ENCODE data around the gene CLDN7. TPM values are rescaled to one million over a fixed set of nuclear protein-coding genes. Genes with fewer than 3 reads are reported as not detected.

CLDN7 gene
- total and polyA plus RNA-seq, 5 experiments from 2014 or later, result 4.2 to 8.6 (median 7.1) TPM

DNA sequence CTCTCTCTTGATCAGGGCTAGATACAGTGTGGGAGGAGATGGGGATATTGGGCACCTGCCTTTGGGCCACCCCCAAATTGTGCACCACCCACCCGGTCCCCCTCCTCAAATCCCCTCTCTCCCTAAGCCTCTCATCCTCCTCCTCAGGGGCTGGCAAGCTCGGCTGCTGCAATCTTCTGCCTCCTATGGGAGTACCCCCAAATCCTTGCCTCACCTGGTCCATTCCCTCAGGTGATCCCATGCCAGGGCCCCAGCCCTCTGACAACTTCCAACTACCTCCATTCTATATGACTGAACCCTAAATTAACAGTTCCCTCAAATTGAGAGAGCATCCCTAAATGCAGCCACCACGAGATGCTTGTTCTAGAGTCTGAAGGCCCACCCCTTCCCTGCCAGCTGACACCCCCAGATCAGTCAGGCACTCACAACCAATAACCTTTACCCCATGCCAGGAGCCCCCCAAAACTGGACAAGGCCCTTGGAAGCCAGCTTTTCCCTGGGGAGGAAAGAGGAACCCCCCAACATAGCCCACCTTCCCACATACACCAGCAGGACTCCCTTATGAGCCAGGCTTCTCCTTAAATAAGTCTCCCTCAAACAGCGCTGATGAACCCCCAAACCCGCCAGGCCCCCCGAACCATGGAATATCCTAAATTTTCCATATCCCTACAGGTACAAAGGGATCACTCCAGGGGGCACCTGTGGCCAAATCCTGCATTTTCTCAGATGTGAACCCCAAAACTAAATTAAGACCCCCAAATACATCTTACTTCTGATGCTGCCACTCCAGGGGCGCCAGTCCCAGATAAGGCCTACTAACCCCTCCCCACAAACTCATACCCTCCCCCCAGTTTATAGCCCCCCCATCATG, 45.8 kb downstream of the CLDN7 start:
- DNase-seq, result peak in 1 of 10 donors; percentile 53
- H3K36me3 Mint-ChIP-seq, result no peaks in the 10 kb centered on the region
- ATAC-seq, result no peak
- peaks cover 0 to 2% (median 0%) of the 10 kb centered on the region in 5 donors for H3K27me3 Mint-ChIP-seq
- H3K27ac Mint-ChIP-seq, result peak overlapping the region; percentile 49 to 100 (median 96)
- H3K4me3 Mint-ChIP-seq, result peak overlapping the region; percentile 40 to 94 (median 72)
- POLR2A ChIA-PET, result interaction anchor here (3.3 to 14.0 kb wide), 2 partner anchors 12 to 20 kb away, joined by 20 to 371 read pairs; partner anchors contain the start of genes DVL2, GABARAP and PHF23
- H3K4me1 Mint-ChIP-seq, result peaks cover 51 to 81% (median 78%) of the 10 kb centered on the region in 4 donors
- H3K9me3 Mint-ChIP-seq, result no peaks in the 10 kb centered on the region

- DNase-seq (peak in 2 of 10 donors; percentile 19 to 65), ATAC-seq (no peak)
- no peaks in the 10 kb centered on the region for H3K36me3 Mint-ChIP-seq
- POLR2A ChIA-PET, result interaction anchor here (1.7 to 14.0 kb wide), 3 partner anchors 11 to 180 kb away, joined by 6 to 371 read pairs (median 20); partner anchors contain the start of genes DVL2, GABARAP, PHF23 and SLC16A13
- H3K9me3 Mint-ChIP-seq, result no peaks in the 10 kb centered on the region
- peak overlapping the region; percentile 87 to 100 (median 99) for H3K27ac Mint-ChIP-seq
- H3K27me3 Mint-ChIP-seq, result peaks cover 0 to 2% (median 0%) of the 10 kb centered on the region in 5 donors
- peaks cover 46 to 73% (median 71%) of the 10 kb centered on the region in 4 donors for H3K4me1 Mint-ChIP-seq
- peak overlapping the region; percentile 26 to 98 (median 88) for H3K4me3 Mint-ChIP-seq
Measured at GRCh38 chr17:7215652-7216180, 46.6 kb downstream of the CLDN7 start.

- H3K4me1 Mint-ChIP-seq, result peaks cover 43 to 68% (median 66%) of the 10 kb centered on the region in 4 donors
- peaks cover 0 to under 1% (median 0%) of the 10 kb centered on the region in 3 donors for H3K36me3 Mint-ChIP-seq
- ATAC-seq (no peak), DNase-seq (peak in 1 of 10 donors; percentile 65)
- no peaks in the 10 kb centered on the region for H3K9me3 Mint-ChIP-seq
- H3K4me3 Mint-ChIP-seq, result peak overlapping the region; percentile 85 to 98 (median 93)
- peaks cover 0 to 2% (median 0%) of the 10 kb centered on the region in 5 donors for H3K27me3 Mint-ChIP-seq
- H3K27ac Mint-ChIP-seq, result peak overlapping the region; percentile 95 to 100 (median 99)
- POLR2A ChIA-PET, result interaction anchor here (1.0 to 14.0 kb wide), 7 partner anchors 10 to 264 kb away, joined by 3 to 371 read pairs (median 5); partner anchors contain the start of genes CTDNEP1, DVL2, ELP5 and GABARAP
Measured at GRCh38 chr17:7215136-7215638, 47.1 kb downstream of the CLDN7 start.

GRCh38 chr17:7214300-7215135, 47.8 kb downstream of the CLDN7 start:
- Mint-ChIP-seq H3K4me3 (peak overlapping the region; percentile 85 to 98 (median 93)), H3K36me3 (peaks cover 0 to 2% (median 0%) of the 10 kb centered on the region in 3 donors), H3K4me1 (peaks cover 43 to 66% (median 63%) of the 10 kb centered on the region in 4 donors), H3K27ac (peak overlapping the region; percentile 95 to 100 (median 99)), H3K9me3 (no peaks in the 10 kb centered on the region), H3K27me3 (peaks cover 0 to 2% (median 0%) of the 10 kb centered on the region in 5 donors)
- DNase-seq, result peak; percentile 97 to 99 (median 99)
- POLR2A ChIA-PET, result interaction anchor here (0.7 to 14.0 kb wide), 9 partner anchors 10 to 472 kb away, joined by 3 to 371 read pairs (median 4); partner anchors contain the start of genes CTDNEP1, DVL2, ELP5 and GABARAP
- peak; percentile 74 to 78 for ATAC-seq

DNA sequence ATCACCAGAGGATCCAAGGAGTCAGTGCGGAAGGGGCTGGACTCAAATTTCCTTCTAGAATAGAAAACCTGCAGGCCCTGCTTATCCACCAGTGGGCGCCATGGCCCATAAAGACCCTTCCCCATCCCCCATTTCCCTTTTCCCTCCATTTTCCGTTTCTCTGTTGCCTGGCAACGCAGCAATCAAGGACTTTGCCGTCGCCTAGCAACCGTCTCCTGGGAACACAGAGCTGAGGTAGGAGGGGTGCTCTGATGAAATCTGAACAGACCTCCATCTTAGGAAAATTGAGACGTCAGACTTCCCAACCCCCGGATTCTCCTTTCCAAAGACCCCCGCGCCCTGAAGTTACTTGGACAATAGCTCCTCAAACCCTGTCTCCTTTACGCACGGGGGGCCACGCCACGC, 48.4 kb downstream of the CLDN7 start:
- peak; percentile 3 to 13 for ATAC-seq
- Mint-ChIP-seq H3K27me3 (peaks cover 0 to 2% (median 0%) of the 10 kb centered on the region in 5 donors), H3K4me3 (peak overlapping the region; percentile 85 to 98 (median 93)), H3K36me3 (peaks cover 0 to 2% (median 0%) of the 10 kb centered on the region in 3 donors), H3K4me1 (peaks cover 39 to 60% (median 57%) of the 10 kb centered on the region in 4 donors), H3K27ac (peak overlapping the region; percentile 95 to 100 (median 99)), H3K9me3 (no peaks in the 10 kb centered on the region)
- DNase-seq, result peak in 5 of 10 donors; percentile 55 to 86 (median 81)
- POLR2A ChIA-PET, result interaction anchor here (0.7 to 14.0 kb wide), 9 partner anchors 9 to 473 kb away, joined by 3 to 371 read pairs (median 4); partner anchors contain the start of genes CTDNEP1, DVL2, ELP5 and GABARAP

DNA sequence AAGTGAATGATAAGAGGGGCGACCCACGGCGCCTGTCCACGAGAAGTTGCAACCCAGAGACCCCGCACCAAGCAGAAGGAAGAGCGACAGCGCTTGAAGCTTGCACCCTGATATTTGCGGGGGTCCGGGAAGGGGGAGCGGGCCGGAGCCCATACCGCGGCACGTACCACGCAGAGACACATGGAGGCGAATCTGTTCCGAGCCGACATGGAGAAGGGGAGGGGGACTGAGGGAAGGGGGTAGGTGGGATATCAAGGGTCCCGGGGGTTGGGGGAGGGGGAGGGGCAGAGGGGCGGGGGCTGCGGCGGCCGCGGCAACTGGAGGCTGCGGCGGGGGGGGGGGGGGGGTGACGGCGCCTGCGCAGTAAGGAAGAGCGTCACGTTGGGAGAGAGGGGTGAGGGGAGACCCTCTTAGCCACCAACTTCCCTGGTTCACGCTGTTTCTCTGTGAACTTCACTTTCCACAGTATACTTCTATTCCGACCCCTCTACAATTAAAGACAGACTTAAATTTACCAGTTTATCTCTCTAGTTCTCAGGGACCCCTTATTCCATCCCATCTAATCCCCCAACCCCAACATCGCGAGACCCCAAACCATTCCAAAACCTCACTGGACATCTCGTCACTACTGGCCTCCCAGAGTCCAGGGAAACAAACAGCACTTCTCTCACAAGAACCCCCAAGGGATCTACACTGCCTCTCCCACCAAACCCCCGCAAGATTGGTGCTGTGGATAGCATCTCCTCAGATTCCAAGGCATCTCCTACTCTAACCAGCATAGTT, 50.6 kb downstream of the CLDN7 start:
- peaks cover 0 to 2% (median 0%) of the 10 kb centered on the region in 5 donors for H3K27me3 Mint-ChIP-seq
- ATAC-seq (no peak), DNase-seq (no peak)
- H3K36me3 Mint-ChIP-seq, result peaks cover 0 to 2% (median 0%) of the 10 kb centered on the region in 3 donors
- H3K27ac Mint-ChIP-seq, result peak overlapping the region in 6 of 10 donors; percentile 11 to 91 (median 26)
- H3K4me3 Mint-ChIP-seq, result peak overlapping the region in 2 of 10 donors; percentile 6 to 12
- POLR2A ChIA-PET, result no interaction called here
- H3K9me3 Mint-ChIP-seq, result no peaks in the 10 kb centered on the region
- peaks cover 36 to 46% (median 43%) of the 10 kb centered on the region in 4 donors for H3K4me1 Mint-ChIP-seq

Small RNAs within 50 kb of the gene (microRNA-seq; reads per million reads assigned to microRNA genes)
- gene MIR324 (ENCODE audit: borderline microRNAs expressed), result 735 reads per million, percentile 82 among the genes with 10 or more reads in this experiment

Other genes starting within 250 kb of the CLDN7 start
Only the 30 nearest of the 35 such genes appear.
- gene SLC16A11, start 218.4 kb downstream of the CLDN7 start, total RNA-seq, result 1 to 10 TPM; 2.8 to 3.5 TPM
- 1 to 10 TPM; 2.0 to 2.2 (median 2.0) TPM for gene SLC16A11, start 218.4 kb downstream of the CLDN7 start, polyA plus RNA-seq
- gene CLEC10A, start 182.2 kb downstream of the CLDN7 start, total RNA-seq, result under 1 TPM; 0.49 to 0.93 TPM
- gene CLEC10A, start 182.2 kb downstream of the CLDN7 start, polyA plus RNA-seq, result under 1 TPM in 1 of 3 donors, not detected in 2; 0.13 TPM
- gene ASGR2, start 147.7 kb downstream of the CLDN7 start, total RNA-seq, result not detected
- not detected for gene ASGR2, start 147.7 kb downstream of the CLDN7 start, polyA plus RNA-seq
- gene ASGR1, start 83.1 kb downstream of the CLDN7 start, total RNA-seq, result under 1 TPM; 0.58 to 0.68 TPM
- gene ASGR1, start 83.1 kb downstream of the CLDN7 start, polyA plus RNA-seq, result under 1 TPM in 1 of 3 donors, not detected in 2; 0.23 TPM
- gene DLG4, start 42.6 kb downstream of the CLDN7 start, total RNA-seq, result 10 to 100 TPM in 1 of 2 experiments, 1 to 10 TPM in 1; 8.4 to 10.2 TPM
- gene DLG4, start 42.6 kb downstream of the CLDN7 start, polyA plus RNA-seq, result under 1 TPM; 0.24 to 0.62 (median 0.33) TPM
- 100 to 1,000 TPM; 402 TPM for gene ACADVL, start 42.5 kb downstream of the CLDN7 start, total RNA-seq
- gene ACADVL, start 42.5 kb downstream of the CLDN7 start, polyA plus RNA-seq, result 10 to 100 TPM; 78.8 to 91.2 (median 85.2) TPM
- 10 to 100 TPM; 80.7 to 81.5 TPM for gene DVL2, start 28.0 kb downstream of the CLDN7 start, total RNA-seq
- 10 to 100 TPM; 19.3 to 26.5 (median 19.3) TPM for gene DVL2, start 28.0 kb downstream of the CLDN7 start, polyA plus RNA-seq
- gene PHF23, start 23.0 kb downstream of the CLDN7 start, total RNA-seq, result 10 to 100 TPM; 49.9 to 53.9 TPM
- gene PHF23, start 23.0 kb downstream of the CLDN7 start, polyA plus RNA-seq, result 10 to 100 TPM; 18.1 to 35.7 (median 22.2) TPM
- 100 to 1,000 TPM; 268 to 280 TPM for gene GABARAP, start 20.0 kb downstream of the CLDN7 start, total RNA-seq
- 100 to 1,000 TPM; 799 to 964 (median 817) TPM for gene GABARAP, start 20.0 kb downstream of the CLDN7 start, polyA plus RNA-seq
- gene CTDNEP1, start 10.7 kb downstream of the CLDN7 start, total RNA-seq, result 100 to 1,000 TPM; 138 to 142 TPM
- gene CTDNEP1, start 10.7 kb downstream of the CLDN7 start, polyA plus RNA-seq, result 10 to 100 TPM; 33.6 to 42.3 (median 39.7) TPM
- gene ELP5, start 10.3 kb downstream of the CLDN7 start, total RNA-seq, result 10 to 100 TPM; 35.1 to 36.1 TPM
- 10 to 100 TPM; 55.5 to 94.0 (median 70.8) TPM for gene ELP5, start 10.3 kb downstream of the CLDN7 start, polyA plus RNA-seq
- not detected for gene SLC2A4, start 19.2 kb upstream of the CLDN7 start, total RNA-seq
- not detected for gene SLC2A4, start 19.2 kb upstream of the CLDN7 start, polyA plus RNA-seq
- 1 to 10 TPM in 1 of 2 experiments, under 1 TPM in 1; 0.66 to 1.2 TPM for gene YBX2, start 32.2 kb upstream of the CLDN7 start, total RNA-seq
- not detected for gene YBX2, start 32.2 kb upstream of the CLDN7 start, polyA plus RNA-seq
- gene EIF5A, start 45.1 kb upstream of the CLDN7 start, total RNA-seq, result 100 to 1,000 TPM; 308 to 327 TPM
- gene EIF5A, start 45.1 kb upstream of the CLDN7 start, polyA plus RNA-seq, result 100 to 1,000 TPM; 209 to 690 (median 643) TPM
- gene GPS2, start 52.9 kb upstream of the CLDN7 start, total RNA-seq, result 100 to 1,000 TPM; 146 to 147 TPM
- gene GPS2, start 52.9 kb upstream of the CLDN7 start, polyA plus RNA-seq, result 100 to 1,000 TPM in 1 of 3 donors, 10 to 100 TPM in 2; 75.7 to 107 (median 98.6) TPM
- gene NEURL4, start 66.9 kb upstream of the CLDN7 start, total RNA-seq, result 10 to 100 TPM; 74.7 to 82.7 TPM
- gene NEURL4, start 66.9 kb upstream of the CLDN7 start, polyA plus RNA-seq, result 1 to 10 TPM in 2 of 3 donors, under 1 TPM in 1; 0.90 to 2.7 (median 1.1) TPM
- 100 to 1,000 TPM; 450 to 466 TPM for gene ACAP1, start 74.1 kb upstream of the CLDN7 start, total RNA-seq
- 100 to 1,000 TPM; 246 to 295 (median 283) TPM for gene ACAP1, start 74.1 kb upstream of the CLDN7 start, polyA plus RNA-seq
- gene KCTD11, start 89.7 kb upstream of the CLDN7 start, total RNA-seq, result 1 to 10 TPM; 4.6 to 5.0 TPM
- 1 to 10 TPM; 1.2 to 1.6 (median 1.3) TPM for gene KCTD11, start 89.7 kb upstream of the CLDN7 start, polyA plus RNA-seq
- not detected for gene TMEM95, start 92.7 kb upstream of the CLDN7 start, total RNA-seq
- gene TMEM95, start 92.7 kb upstream of the CLDN7 start, polyA plus RNA-seq, result not detected
- gene TNK1, start 118.6 kb upstream of the CLDN7 start, total RNA-seq, result 10 to 100 TPM; 20.8 to 23.1 TPM
- 1 to 10 TPM; 5.8 to 8.5 (median 7.6) TPM for gene TNK1, start 118.6 kb upstream of the CLDN7 start, polyA plus RNA-seq
- gene PLSCR3, start 132.0 kb upstream of the CLDN7 start, total RNA-seq, result 10 to 100 TPM; 75.8 to 79.4 TPM
- gene PLSCR3, start 132.0 kb upstream of the CLDN7 start, polyA plus RNA-seq, result 100 to 1,000 TPM in 2 of 3 donors, 10 to 100 TPM in 1; 90.5 to 152 (median 125) TPM
- 10 to 100 TPM; 45.4 to 50.9 TPM for gene TMEM256, start 141.6 kb upstream of the CLDN7 start, total RNA-seq
- 10 to 100 TPM; 62.6 to 96.5 (median 81.4) TPM for gene TMEM256, start 141.6 kb upstream of the CLDN7 start, polyA plus RNA-seq
- gene NLGN2, start 145.4 kb upstream of the CLDN7 start, total RNA-seq, result 10 to 100 TPM; 12.3 to 14.7 TPM
- gene NLGN2, start 145.4 kb upstream of the CLDN7 start, polyA plus RNA-seq, result under 1 TPM; 0.03 to 0.23 (median 0.08) TPM
- not detected for gene SPEM1, start 157.8 kb upstream of the CLDN7 start, total RNA-seq
- not detected for gene SPEM1, start 157.8 kb upstream of the CLDN7 start, polyA plus RNA-seq
- gene SPEM2, start 163.1 kb upstream of the CLDN7 start, total RNA-seq, result not detected
- not detected for gene SPEM2, start 163.1 kb upstream of the CLDN7 start, polyA plus RNA-seq
- not detected for gene SPEM3, start 166.4 kb upstream of the CLDN7 start, total RNA-seq
- not detected for gene SPEM3, start 166.4 kb upstream of the CLDN7 start, polyA plus RNA-seq
- 10 to 100 TPM; 12.2 to 12.8 TPM for gene TMEM102, start 173.0 kb upstream of the CLDN7 start, total RNA-seq
- gene TMEM102, start 173.0 kb upstream of the CLDN7 start, polyA plus RNA-seq, result 10 to 100 TPM in 2 of 3 donors, 1 to 10 TPM in 1; 9.8 to 19.1 (median 12.1) TPM
- gene FGF11, start 177.0 kb upstream of the CLDN7 start, total RNA-seq, result 1 to 10 TPM; 2.4 to 3.0 TPM
- gene FGF11, start 177.0 kb upstream of the CLDN7 start, polyA plus RNA-seq, result under 1 TPM; 0.10 to 0.32 (median 0.22) TPM
- gene CHRNB1, start 182.6 kb upstream of the CLDN7 start, total RNA-seq, result 1 to 10 TPM; 5.4 to 7.3 TPM
- gene CHRNB1, start 182.6 kb upstream of the CLDN7 start, polyA plus RNA-seq, result 10 to 100 TPM; 18.1 to 24.5 (median 24.3) TPM
- gene ZBTB4, start 217.2 kb upstream of the CLDN7 start, total RNA-seq, result 100 to 1,000 TPM; 101 to 104 TPM
- 10 to 100 TPM; 16.8 to 28.4 (median 19.7) TPM for gene ZBTB4, start 217.2 kb upstream of the CLDN7 start, polyA plus RNA-seq